ENCODE data around the gene CDK18. TPM values are rescaled to one million over a fixed set of nuclear protein-coding genes. Genes with fewer than 3 reads are reported as not detected.

The CDK18 gene
- total RNA-seq, 2 donors from 2014 or later: 0.91 to 3.0 TPM

GRCh38 chr1:205542367-205542766 lies 37.9 kb downstream of the CDK18 start:
- H3K27me3 Mint-ChIP-seq: peaks cover 42% of the 10 kb centered on the region
- H3K27ac Mint-ChIP-seq: no peak overlapping the region
- no peaks in the 10 kb centered on the region for H3K4me1 Mint-ChIP-seq
- H3K36me3 Mint-ChIP-seq (ENCODE audit: low read depth): no peaks in the 10 kb centered on the region
- no peak overlapping the region for H3K4me3 Mint-ChIP-seq
- no peak for ATAC-seq (replicated peaks)
- no peaks in the 10 kb centered on the region for H3K9me3 Mint-ChIP-seq

DNA sequence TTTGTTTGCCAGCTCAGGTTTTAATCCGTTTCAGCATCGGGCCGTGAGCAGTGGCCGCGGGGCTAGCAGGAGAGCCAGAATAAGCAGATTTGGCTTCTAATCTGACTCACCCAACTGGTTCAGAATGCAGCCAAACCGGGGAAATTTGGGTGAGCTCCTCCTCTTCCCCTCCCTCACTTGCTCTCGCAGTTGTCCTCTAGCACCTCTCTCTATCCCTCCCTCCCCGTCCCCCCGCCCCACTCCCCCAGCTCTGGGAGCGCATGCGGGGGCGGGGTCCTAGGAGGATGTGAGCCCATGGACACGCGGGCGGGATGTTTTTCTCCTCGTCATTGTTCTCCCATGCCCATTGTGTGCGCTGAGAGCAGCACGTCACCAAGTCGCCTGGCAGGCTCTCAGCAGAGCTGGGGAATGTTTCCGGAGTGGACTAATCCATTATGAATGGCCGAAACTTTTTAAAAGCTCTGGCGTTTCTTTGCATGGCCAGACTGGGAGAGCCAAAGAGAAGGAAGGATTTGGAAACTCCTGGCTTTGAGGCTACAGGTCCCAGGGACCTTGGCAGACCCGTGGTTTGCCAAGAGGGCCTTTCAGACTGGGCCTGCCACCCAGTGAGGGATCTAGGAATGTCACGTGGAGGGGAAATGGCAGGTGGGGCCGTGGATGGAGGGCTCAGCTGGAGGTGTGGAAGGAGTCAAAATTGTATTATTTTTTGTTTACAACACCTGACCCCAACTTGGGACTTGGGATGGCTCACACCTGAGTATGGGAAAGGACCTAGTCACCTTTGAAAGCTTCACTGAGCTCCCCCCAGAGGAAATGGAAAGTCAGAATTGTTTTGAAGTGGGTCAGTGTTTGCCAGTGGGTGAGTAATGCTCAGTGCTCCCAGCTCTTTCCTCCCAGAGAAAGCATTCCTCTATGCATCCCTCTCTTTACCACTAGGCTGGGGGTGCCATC lies 39.2 kb downstream of the CDK18 start:
- peak; percentile 90 for ATAC-seq (replicated peaks)
- Mint-ChIP-seq H3K9me3 (no peaks in the 10 kb centered on the region), H3K36me3 (ENCODE audit: low read depth) (no peaks in the 10 kb centered on the region), H3K27me3 (peaks cover 49% of the 10 kb centered on the region), H3K27ac (peak overlapping the region; percentile 43), H3K4me3 (peak overlapping the region; percentile 62), H3K4me1 (no peaks in the 10 kb centered on the region)

DNA sequence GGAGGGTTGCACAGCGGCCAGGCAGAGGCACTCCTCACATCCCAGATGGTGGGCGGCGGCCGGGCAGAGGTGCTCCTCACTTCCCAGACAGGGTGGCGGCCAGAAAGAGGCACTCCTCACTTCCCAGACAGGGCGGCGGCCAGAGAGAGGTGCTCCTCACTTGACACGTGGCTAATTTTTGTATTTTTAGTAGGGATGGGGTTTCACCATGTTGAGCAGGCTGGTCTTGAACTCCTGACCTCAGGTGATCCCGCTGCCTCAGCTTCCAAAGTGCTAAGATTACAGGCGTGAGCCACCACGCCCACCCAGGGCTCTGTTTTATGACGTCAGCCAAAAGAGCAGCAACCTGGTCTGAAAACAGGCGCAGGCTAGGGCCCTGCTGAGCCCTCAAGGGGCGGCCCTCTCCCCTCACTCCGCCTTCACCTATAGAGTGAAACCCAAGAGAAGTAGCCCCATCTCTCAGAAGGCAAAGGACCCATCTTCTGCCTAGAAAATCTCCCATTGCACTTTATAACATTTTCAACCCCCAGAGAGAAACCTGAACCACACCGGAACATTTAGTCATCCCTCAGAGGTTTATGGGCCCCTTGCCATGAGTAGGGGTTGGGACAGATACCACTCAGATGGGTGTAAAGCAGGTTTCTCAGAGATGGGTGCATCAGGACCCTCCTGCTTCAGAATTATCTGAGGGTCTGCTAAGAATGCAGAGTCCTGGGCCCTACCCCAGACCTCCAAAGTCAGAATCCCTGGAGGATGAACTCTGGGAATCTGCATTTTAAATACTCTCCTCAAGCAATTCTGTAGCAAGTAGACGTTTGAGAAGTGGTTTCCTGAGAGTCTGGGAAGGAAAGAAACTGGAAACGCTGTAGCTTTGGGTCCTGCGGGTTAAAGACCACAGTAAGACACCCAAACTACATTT lies 40.8 kb downstream of the CDK18 start:
- no peaks in the 10 kb centered on the region for H3K4me1 Mint-ChIP-seq
- H3K27ac Mint-ChIP-seq: no peak overlapping the region
- H3K36me3 Mint-ChIP-seq (ENCODE audit: low read depth): no peaks in the 10 kb centered on the region
- H3K9me3 Mint-ChIP-seq: no peaks in the 10 kb centered on the region
- H3K27me3 Mint-ChIP-seq: peaks cover 54% of the 10 kb centered on the region
- no peak for ATAC-seq (replicated peaks)
- no peak overlapping the region for H3K4me3 Mint-ChIP-seq

- Mint-ChIP-seq H3K9me3 (no peaks in the 10 kb centered on the region), H3K27me3 (peaks cover 57% of the 10 kb centered on the region), H3K4me1 (no peaks in the 10 kb centered on the region)
These were observed 41.5 kb downstream of the CDK18 start for GRCh38 chr1:205545991-205546390.

GRCh38 chr1:205546541-205546940 lies 42.1 kb downstream of the CDK18 start:
- ATAC-seq (replicated peaks): no peak
- peaks cover 54% of the 10 kb centered on the region for H3K27me3 Mint-ChIP-seq
- H3K36me3 Mint-ChIP-seq (ENCODE audit: low read depth): no peaks in the 10 kb centered on the region
- H3K4me3 Mint-ChIP-seq: no peak overlapping the region
- H3K4me1 Mint-ChIP-seq: no peaks in the 10 kb centered on the region
- H3K27ac Mint-ChIP-seq: no peak overlapping the region
- no peaks in the 10 kb centered on the region for H3K9me3 Mint-ChIP-seq

More at GRCh38 chr1:205545991-205546390, 41.5 kb downstream of the CDK18 start:
- H3K27ac Mint-ChIP-seq: no peak overlapping the region
- no peak for ATAC-seq (replicated peaks)
- no peak overlapping the region for H3K4me3 Mint-ChIP-seq
- no peaks in the 10 kb centered on the region for H3K36me3 Mint-ChIP-seq (ENCODE audit: low read depth)

GRCh38 chr1:205547936-205548827 lies 43.7 kb downstream of the CDK18 start:
- H3K36me3 Mint-ChIP-seq (ENCODE audit: low read depth): no peaks in the 10 kb centered on the region
- no peaks in the 10 kb centered on the region for H3K4me1 Mint-ChIP-seq
- no peak for ATAC-seq (replicated peaks)
- H3K4me3 Mint-ChIP-seq: no peak overlapping the region
- H3K27me3 Mint-ChIP-seq: peaks cover 54% of the 10 kb centered on the region
- no peak overlapping the region for H3K27ac Mint-ChIP-seq
- H3K9me3 Mint-ChIP-seq: no peaks in the 10 kb centered on the region

- Mint-ChIP-seq H3K27me3 (peaks cover 49% of the 10 kb centered on the region), H3K36me3 (ENCODE audit: low read depth) (no peaks in the 10 kb centered on the region), H3K4me1 (no peaks in the 10 kb centered on the region), H3K9me3 (peaks cover 8% of the 10 kb centered on the region), H3K4me3 (no peak overlapping the region), H3K27ac (no peak overlapping the region)
- ATAC-seq (replicated peaks): no peak
These were observed 49.8 kb downstream of the CDK18 start for GRCh38 chr1:205554026-205554811.

DNA sequence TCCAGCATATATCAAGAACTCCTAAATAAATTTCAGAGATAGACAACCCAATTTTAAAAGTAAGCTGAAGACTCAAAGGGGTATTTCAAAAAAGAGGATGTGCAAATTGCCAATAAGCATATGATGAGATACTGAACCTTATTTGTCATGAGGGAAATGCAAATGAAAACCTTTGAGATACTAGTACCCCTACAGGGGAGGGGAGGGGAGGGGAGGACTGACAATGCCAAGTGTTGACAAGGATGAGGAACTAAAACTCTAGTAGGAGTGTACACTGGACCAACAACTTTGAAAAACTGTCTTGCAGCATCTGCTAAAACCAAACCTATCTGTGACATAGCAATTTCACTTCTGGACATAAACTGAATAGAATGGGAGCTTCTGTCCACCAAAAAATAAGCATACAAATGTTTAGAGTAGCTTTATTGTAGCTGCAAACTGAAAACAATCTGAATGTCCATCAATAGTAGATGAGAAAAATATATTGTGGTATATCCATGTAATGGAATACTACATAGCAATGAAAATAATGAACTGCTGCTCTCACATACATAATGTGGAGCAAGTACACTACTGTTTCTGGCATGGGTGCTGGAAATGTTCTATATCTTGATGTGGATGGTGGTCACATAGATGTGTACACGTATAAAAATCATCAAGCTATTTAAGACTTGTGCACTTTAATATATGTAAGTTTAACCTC lies 57.2 kb downstream of the CDK18 start:
- H3K36me3 Mint-ChIP-seq (ENCODE audit: low read depth): no peaks in the 10 kb centered on the region
- H3K4me3 Mint-ChIP-seq: no peak overlapping the region
- no peak for ATAC-seq (replicated peaks)
- no peak overlapping the region for H3K27ac Mint-ChIP-seq
- no peaks in the 10 kb centered on the region for H3K4me1 Mint-ChIP-seq
- peaks cover 3% of the 10 kb centered on the region for H3K9me3 Mint-ChIP-seq
- peaks cover 56% of the 10 kb centered on the region for H3K27me3 Mint-ChIP-seq

DNA sequence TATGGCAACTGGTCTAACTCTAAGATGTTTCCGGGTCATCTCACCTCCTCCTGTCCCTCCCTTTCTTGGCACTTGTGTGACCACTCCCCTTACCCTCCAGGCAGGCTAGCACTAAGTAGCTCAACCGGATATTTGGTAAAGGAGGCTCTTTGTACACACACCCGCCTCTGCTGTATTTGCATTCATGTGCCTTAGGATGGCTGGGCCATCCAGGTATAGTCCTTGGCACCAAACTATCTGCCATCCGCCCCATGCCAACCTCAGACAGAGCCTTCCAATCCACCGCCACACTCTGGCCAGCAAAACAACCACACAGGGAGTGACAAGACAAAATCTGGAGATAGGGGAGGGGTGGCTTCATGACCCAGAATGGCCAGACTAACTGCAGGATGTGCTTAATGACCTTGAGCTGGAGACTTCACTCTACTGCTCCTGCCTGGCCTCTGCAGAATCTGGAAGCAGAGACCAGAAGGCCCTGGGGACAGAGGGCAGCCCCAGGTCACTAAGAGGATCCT lies 59.5 kb downstream of the CDK18 start:
- peaks cover 52% of the 10 kb centered on the region for H3K27me3 Mint-ChIP-seq
- H3K36me3 Mint-ChIP-seq (ENCODE audit: low read depth): no peaks in the 10 kb centered on the region

DNA sequence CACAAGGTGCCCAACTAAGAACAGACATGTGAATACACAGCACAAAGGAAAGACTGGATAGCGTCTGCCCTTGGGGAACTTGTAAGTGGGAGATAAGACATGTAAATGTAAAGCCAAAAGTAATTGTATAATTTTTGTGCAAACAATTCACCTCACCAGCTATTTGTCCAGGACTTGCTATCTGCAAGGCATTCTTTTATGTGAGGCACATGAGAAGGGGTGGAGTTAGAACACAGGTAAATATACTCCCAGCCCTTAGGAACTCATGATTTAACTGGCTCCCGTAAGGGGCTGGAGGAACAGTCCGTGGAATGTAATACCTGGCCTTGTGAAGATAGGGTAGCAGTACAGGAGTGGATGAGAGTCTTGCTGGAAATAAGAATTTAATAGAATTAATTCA lies 61.3 kb downstream of the CDK18 start:
- Mint-ChIP-seq H3K4me1 (no peaks in the 10 kb centered on the region), H3K4me3 (no peak overlapping the region), H3K27ac (no peak overlapping the region), H3K36me3 (ENCODE audit: low read depth) (no peaks in the 10 kb centered on the region), H3K27me3 (peaks cover 47% of the 10 kb centered on the region), H3K9me3 (peaks cover 3% of the 10 kb centered on the region)
- ATAC-seq (replicated peaks): no peak

More for the DNA sequence above, 59.5 kb downstream of the CDK18 start:
- H3K4me1 Mint-ChIP-seq: no peaks in the 10 kb centered on the region
- H3K27ac Mint-ChIP-seq: no peak overlapping the region
- H3K9me3 Mint-ChIP-seq: peaks cover 3% of the 10 kb centered on the region
- no peak overlapping the region for H3K4me3 Mint-ChIP-seq
- ATAC-seq (replicated peaks): no peak

DNA sequence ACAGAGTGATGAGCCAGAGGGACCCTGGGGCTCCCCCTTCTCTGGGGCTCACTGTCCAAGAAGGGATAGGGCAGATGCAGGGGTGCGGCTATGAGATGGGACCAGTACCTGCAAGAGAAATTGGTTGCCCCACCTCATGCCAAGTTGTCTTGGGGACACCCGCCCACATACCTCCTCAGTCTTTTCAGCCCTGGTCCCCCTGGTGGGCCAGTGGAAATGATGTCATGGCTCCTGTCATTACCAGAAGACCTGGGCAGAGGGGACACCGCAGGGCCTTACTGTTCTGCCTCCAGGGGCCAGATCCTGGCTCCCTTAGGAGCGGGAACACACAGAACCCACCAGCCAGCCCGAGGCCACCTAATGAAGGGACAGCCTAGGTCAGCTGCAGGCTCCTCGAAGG lies 63.2 kb downstream of the CDK18 start:
- H3K4me1 Mint-ChIP-seq: no peaks in the 10 kb centered on the region
- no peak for ATAC-seq (replicated peaks)
- H3K4me3 Mint-ChIP-seq: no peak overlapping the region
- H3K27ac Mint-ChIP-seq: no peak overlapping the region
- H3K27me3 Mint-ChIP-seq: peaks cover 53% of the 10 kb centered on the region
- no peaks in the 10 kb centered on the region for H3K36me3 Mint-ChIP-seq (ENCODE audit: low read depth)
- H3K9me3 Mint-ChIP-seq: no peaks in the 10 kb centered on the region

GRCh38 chr1:205568135-205568468 lies 63.6 kb downstream of the CDK18 start:
- H3K4me3 Mint-ChIP-seq: peak overlapping the region; percentile 33
- H3K36me3 Mint-ChIP-seq (ENCODE audit: low read depth): no peaks in the 10 kb centered on the region
- H3K27ac Mint-ChIP-seq: no peak overlapping the region
- no peak for ATAC-seq (replicated peaks)
- H3K27me3 Mint-ChIP-seq: peaks cover 53% of the 10 kb centered on the region
- no peaks in the 10 kb centered on the region for H3K9me3 Mint-ChIP-seq
- H3K4me1 Mint-ChIP-seq: no peaks in the 10 kb centered on the region
